HepG2 (cell line): Measurements from ENCODE around the gene PSAPL1.

Source experiments
- CEBPB ChIP-seq: IDR thresholded peaks from 2 replicates; pipeline ENCODE4 v1.6.1; 2011; ENCODE audit warnings: low read depth, low read length, improper control_type of control experiment, borderline replicate concordance
- FOXM1 ChIP-seq: sonication (generic); formaldehyde crosslinking; IDR thresholded peaks from 2 replicates; pipeline ENCODE4 v1.5.0; 2020; ENCODE audit warnings: missing genetic modification reagents
- HMG20B ChIP-seq: conservative IDR thresholded peaks from 2 replicates; pipeline ENCODE4 v1.6.1; 2016; ENCODE audit warnings: missing genetic modification reagents, missing compliant biosample characterization

DNA sequence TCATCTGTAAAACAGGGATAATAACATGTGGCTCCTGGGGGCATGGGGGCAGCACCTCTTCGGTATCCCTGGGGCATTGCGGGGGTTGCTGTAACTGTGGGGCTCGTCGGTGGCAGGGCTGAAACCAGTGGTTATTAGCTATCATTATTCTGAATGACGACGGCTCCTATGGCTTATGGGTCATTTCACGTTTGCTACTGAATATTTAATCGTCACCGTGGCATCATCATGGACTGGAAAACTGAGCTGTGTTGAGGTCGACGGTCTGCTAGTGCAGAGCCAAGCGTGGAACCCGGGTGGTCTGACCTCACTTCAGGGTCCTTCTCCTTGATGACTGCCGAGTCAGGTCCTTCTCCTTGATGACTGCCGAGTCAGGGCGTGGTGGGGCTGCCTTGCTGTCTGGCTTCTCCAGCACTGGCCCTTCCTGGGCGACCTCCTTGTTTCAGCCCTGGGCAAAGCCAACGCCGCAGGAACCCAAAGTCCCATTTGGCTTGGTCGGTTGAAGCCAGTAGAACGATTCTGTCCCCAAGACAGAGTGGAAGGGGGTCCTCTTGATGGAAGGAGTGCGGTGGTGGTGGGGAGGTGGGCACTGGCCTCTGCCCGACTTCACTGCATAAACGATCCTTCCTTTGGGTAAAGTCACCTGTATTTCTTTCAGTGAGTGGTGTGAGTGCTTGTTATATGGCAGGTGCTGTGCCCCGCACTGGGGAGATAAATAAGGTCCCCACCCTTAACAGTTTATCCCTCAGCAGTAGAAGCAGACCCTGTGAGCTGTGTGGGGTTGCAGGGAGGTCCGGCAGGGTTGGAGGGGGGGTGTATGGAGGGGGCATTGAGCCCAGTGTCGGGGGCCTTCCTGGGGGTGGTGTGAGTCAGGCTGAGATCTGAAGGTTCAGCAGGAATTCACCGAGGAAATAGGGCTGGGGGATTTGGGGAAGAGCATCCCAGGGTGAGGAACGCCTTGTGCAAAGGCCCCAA lies 40.8 kb downstream of the PSAPL1 start:
- TF ChIP-seq HMG20B (CRISPR knock-in tag) (no peak), FOXM1 (CRISPR knock-in tag) (no peak), CEBPB (no peak)
